H9 (cell line): ENCODE results near the gene SHMT1. TPM values are rescaled to one million over a fixed set of nuclear protein-coding genes. Genes with fewer than 3 reads are reported as not detected.

Source experiments
- DNase-seq: peaks from one replicate; pipeline ENCODE4 v3.0.0-alpha.2; 2017
- H2AFZ ChIP-seq: one replicate; pipeline ENCODE4 v1.6.1; 2013; ENCODE audit warnings: mild to moderate bottlenecking, low read length, control low read depth, moderate library complexity
- H2AK5ac ChIP-seq: 2 replicates; pipeline ENCODE4 v1.6.1; 2013; ENCODE audit warnings: low read length, control low read depth, mixed read lengths; ENCODE audit not compliant: insufficient read length
- H2BK120ac ChIP-seq: one replicate; pipeline ENCODE4 v1.6.1; 2013; ENCODE audit warnings: low read depth, mild to moderate bottlenecking, low read length, control low read depth, inconsistent platforms; ENCODE audit not compliant: poor library complexity, severe bottlenecking
- H2BK12ac ChIP-seq: 2 replicates; pipeline ENCODE4 v1.6.1; 2013; ENCODE audit warnings: low read length, control low read depth, mixed read lengths, low read depth; ENCODE audit not compliant: insufficient read length
- H2BK15ac ChIP-seq: 2 replicates; pipeline ENCODE4 v1.6.1; 2013; ENCODE audit warnings: low read depth, low read length, control low read depth
- H2BK20ac ChIP-seq: one replicate; pipeline ENCODE4 v1.6.1; 2013; ENCODE audit warnings: low read depth, mild to moderate bottlenecking, low read length, control low read depth, inconsistent platforms; ENCODE audit not compliant: poor library complexity, severe bottlenecking
- H2BK5ac ChIP-seq: 2 replicates; pipeline ENCODE4 v1.6.1; 2013; ENCODE audit warnings: low read length, control low read depth, mixed read lengths; ENCODE audit not compliant: insufficient read length
- H3K14ac ChIP-seq: 2 replicates; pipeline ENCODE4 v1.6.1; 2013; ENCODE audit warnings: low read length, control low read depth; ENCODE audit not compliant: insufficient read depth
- H3K18ac ChIP-seq: 2 replicates; pipeline ENCODE4 v1.6.1; 2013; ENCODE audit warnings: low read depth, mild to moderate bottlenecking, mixed read lengths, low read length, control low read depth; ENCODE audit not compliant: insufficient read length
- H3K23ac ChIP-seq: 2 replicates; pipeline ENCODE4 v1.6.1; 2013; ENCODE audit warnings: low read length, control low read depth, mixed read lengths, low read depth; ENCODE audit not compliant: insufficient read length
- H3K23me2 ChIP-seq: 2 replicates; pipeline ENCODE4 v1.6.1; 2013; ENCODE audit warnings: low read depth, mild to moderate bottlenecking, mixed read lengths, low read length, control low read depth; ENCODE audit not compliant: insufficient read length, poor library complexity, severe bottlenecking
- H3K27ac ChIP-seq: 2 replicates; pipeline ENCODE4 v1.5.1; 2013; ENCODE audit warnings: low read length, control low read depth, mixed read lengths, low read depth; ENCODE audit not compliant: insufficient read length
- H3K27me3 ChIP-seq: 2 replicates; pipeline ENCODE4 v1.6.1; 2013; ENCODE audit warnings: low read length, control low read depth, inconsistent platforms; ENCODE audit not compliant: insufficient read depth
- H3K4ac ChIP-seq: 2 replicates; pipeline ENCODE4 v1.6.1; 2013; ENCODE audit warnings: low read depth, mild to moderate bottlenecking, control low read depth, inconsistent platforms, low read length, moderate library complexity
- H3K4me1 ChIP-seq: 2 replicates; pipeline ENCODE4 v1.6.1; 2013; ENCODE audit warnings: low read length, control low read depth, inconsistent platforms; ENCODE audit not compliant: insufficient read depth
- H3K4me2 ChIP-seq: 2 replicates; pipeline ENCODE4 v1.6.1; 2013; ENCODE audit warnings: low read length, control low read depth, mixed read lengths; ENCODE audit not compliant: insufficient read length, insufficient read depth
- H3K56ac ChIP-seq: 2 replicates; pipeline ENCODE4 v1.6.1; 2013; ENCODE audit warnings: low read depth, mild to moderate bottlenecking, mixed read lengths, low read length, control low read depth; ENCODE audit not compliant: insufficient read length
- H3K79me1 ChIP-seq: 2 replicates; pipeline ENCODE4 v1.6.1; 2013; ENCODE audit warnings: low read depth, mild to moderate bottlenecking, moderate library complexity, low read length, control low read depth, inconsistent platforms; ENCODE audit not compliant: insufficient read depth, poor library complexity, severe bottlenecking
- H3K79me2 ChIP-seq: 2 replicates; pipeline ENCODE4 v1.6.1; 2013; ENCODE audit warnings: low read length, control low read depth, inconsistent platforms; ENCODE audit not compliant: insufficient read depth
- H3K9ac ChIP-seq: 2 replicates; pipeline ENCODE4 v1.6.1; 2013; ENCODE audit warnings: low read length, control low read depth, mixed read lengths; ENCODE audit not compliant: insufficient read length; ENCODE audit errors: extremely low read depth
- H3K9me3 ChIP-seq: one replicate; pipeline ENCODE4 v1.6.1; 2013; ENCODE audit warnings: low read depth, low read length, inconsistent platforms; ENCODE audit not compliant: control insufficient read depth
- H3T11ph ChIP-seq: one replicate; pipeline ENCODE4 v1.6.1; 2013; ENCODE audit warnings: mild to moderate bottlenecking, low read length, control low read depth, inconsistent platforms
- H4K20me1 ChIP-seq: one replicate; pipeline ENCODE4 v1.6.1; 2013; ENCODE audit not compliant: control insufficient read depth, insufficient read length, insufficient read depth
- H4K5ac ChIP-seq: 2 replicates; pipeline ENCODE4 v1.6.1; 2013; ENCODE audit warnings: low read depth, mild to moderate bottlenecking, mixed read lengths, low read length, control low read depth; ENCODE audit not compliant: insufficient read length
- H4K8ac ChIP-seq: replicated peaks from 2 replicates; pipeline ENCODE4 v1.6.1; 2013; ENCODE audit warnings: low read length, control low read depth, mixed read lengths, low read depth; ENCODE audit not compliant: insufficient read length
- H4K91ac ChIP-seq: 2 replicates; pipeline ENCODE4 v1.6.1; 2013; ENCODE audit warnings: low read depth, mild to moderate bottlenecking, moderate library complexity, mixed read lengths, low read length, control low read depth; ENCODE audit not compliant: insufficient read length
- H3K27ac Mint-ChIP-seq, 3 experiments: 2 replicates in 2 of 3; 3 replicates in 1 of 3; pipeline ENCODE4 v1.8.0; 2020 to 2021; ENCODE audit warnings: mixed read lengths in 3 of 3, mild to moderate bottlenecking in 1 of 3, moderate library complexity in 1 of 3
- H3K27me3 Mint-ChIP-seq: 2 replicates; pipeline ENCODE4 v1.8.0; 2021; ENCODE audit warnings: low read depth, mild to moderate bottlenecking, moderate library complexity, mixed read lengths
- H3K36me3 Mint-ChIP-seq, 3 experiments: 2 replicates in 2 of 3; 3 replicates in 1 of 3; pipeline ENCODE4 v1.8.0; 2020 to 2021; ENCODE audit warnings: low read depth in 3 of 3, mixed read lengths in 3 of 3; ENCODE audit not compliant: insufficient read depth in 1 of 3
- H3K4me1 Mint-ChIP-seq, 2 experiments: 2 replicates each; pipeline ENCODE4 v1.8.0; 2020; ENCODE audit warnings: mixed read lengths in 2 of 2
- H3K4me3 Mint-ChIP-seq, 2 experiments: 2 replicates in 1 of 2; 3 replicates in 1 of 2; pipeline ENCODE4 v1.8.0; 2020 to 2021; ENCODE audit warnings: mild to moderate bottlenecking in 2 of 2, mixed read lengths in 2 of 2, moderate library complexity in 1 of 2
- H3K9me3 Mint-ChIP-seq, 2 experiments: 2 replicates in 1 of 2; 3 replicates in 1 of 2; pipeline ENCODE4 v1.8.0; 2020; ENCODE audit warnings: mild to moderate bottlenecking in 2 of 2, mixed read lengths in 2 of 2, moderate library complexity in 1 of 2
- WGBS: extraction: QIAGEN DNeasy Blood & Tissue Kit; methylation state at CpG from one replicate; pipeline ENCODE4 v1.1.7; 2013; ENCODE audit warnings: missing lambda C conversion rate, low lambda C conversion rate, mixed read lengths; ENCODE audit not compliant: insufficient read length; ENCODE audit errors: extremely low coverage; 5-methylcytosine and 5-hydroxymethylcytosine counted together
- total RNA-seq: library from RNA; stranded (reverse); gene quantifications from 2 replicates; pipeline ENCODE4 v1.2.1, GENCODE V29; 2021
- TF ChIP-seq, protein P1 (sequence below): fragments of 200-600 bp; sonication (generic); conservative IDR thresholded peaks from 3 replicates; pipeline ENCODE4 v1.8.0; 2021; ENCODE audit warnings: antibody characterized with exemption, mild to moderate bottlenecking

SHMT1 gene
- total RNA-seq, 1 experiment from 2014 or later: 42.8 TPM

DNA sequence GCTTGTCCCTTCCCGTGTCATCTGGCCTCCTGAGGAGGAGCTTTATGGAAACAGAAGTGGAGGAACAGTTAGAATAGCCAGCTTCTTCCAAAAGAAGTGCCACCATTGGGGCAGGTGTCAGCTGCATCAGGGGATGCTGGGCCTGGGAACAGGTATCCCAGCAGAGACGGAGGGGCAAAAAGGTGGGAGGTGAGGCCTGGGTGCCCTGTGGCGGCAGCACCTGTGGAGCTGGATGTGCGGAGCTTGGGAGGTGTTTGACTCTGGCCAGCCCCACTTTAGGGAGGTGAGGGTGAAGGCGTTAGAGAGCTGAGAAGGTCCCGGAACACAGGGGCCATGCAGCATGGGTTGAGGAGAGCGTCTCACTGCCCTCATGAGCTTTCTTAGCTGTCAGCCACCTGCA, 43.0 kb downstream of the SHMT1 start:
- Histone ChIP-seq H4K8ac (no peak overlapping the region), H3K4me2 (no peak overlapping the region), H2BK120ac (no peak overlapping the region), H3K27ac (no peak overlapping the region), H3K23me2 (peaks cover 6% of the 10 kb centered on the region), H3K4ac (no peak overlapping the region), H4K20me1 (no peaks in the 10 kb centered on the region), H3K18ac (no peak overlapping the region), H3K79me1 (peaks cover 20% of the 10 kb centered on the region), H4K5ac (no peak overlapping the region), H2BK5ac (no peak overlapping the region), H3K79me2 (peaks cover 19% of the 10 kb centered on the region; the same call in 1 of the 2 replicates), H3K23ac (no peak overlapping the region), H3K27me3 (no peaks in the 10 kb centered on the region), H2BK15ac (no peak overlapping the region), H3K9me3 (no peaks in the 10 kb centered on the region), H3T11ph (no peak overlapping the region), H3K9ac (no peak overlapping the region), H3K14ac (no peak overlapping the region), H2BK20ac (no peak overlapping the region), H3K4me1 (no peaks in the 10 kb centered on the region), H4K91ac (no peak overlapping the region), H3K56ac (no peak overlapping the region), H2AK5ac (no peak overlapping the region), H2BK12ac (no peak overlapping the region), H2AFZ (no peak overlapping the region)
- Mint-ChIP-seq H3K27ac (no peak overlapping the region; a peak in 1 of 7 replicates), H3K36me3 (peaks cover 38 to 57% (median 54%) of the 10 kb centered on the region in 3 experiments), H3K4me3 (no peak overlapping the region; a peak in 1 of 5 replicates), H3K27me3 (no peaks in the 10 kb centered on the region), H3K9me3 (no peaks in the 10 kb centered on the region; a peak in 2 of 5 replicates), H3K4me1 (peaks cover 29 to 33% of the 10 kb centered on the region in 2 experiments)
- TF ChIP-seq, protein P1, sequence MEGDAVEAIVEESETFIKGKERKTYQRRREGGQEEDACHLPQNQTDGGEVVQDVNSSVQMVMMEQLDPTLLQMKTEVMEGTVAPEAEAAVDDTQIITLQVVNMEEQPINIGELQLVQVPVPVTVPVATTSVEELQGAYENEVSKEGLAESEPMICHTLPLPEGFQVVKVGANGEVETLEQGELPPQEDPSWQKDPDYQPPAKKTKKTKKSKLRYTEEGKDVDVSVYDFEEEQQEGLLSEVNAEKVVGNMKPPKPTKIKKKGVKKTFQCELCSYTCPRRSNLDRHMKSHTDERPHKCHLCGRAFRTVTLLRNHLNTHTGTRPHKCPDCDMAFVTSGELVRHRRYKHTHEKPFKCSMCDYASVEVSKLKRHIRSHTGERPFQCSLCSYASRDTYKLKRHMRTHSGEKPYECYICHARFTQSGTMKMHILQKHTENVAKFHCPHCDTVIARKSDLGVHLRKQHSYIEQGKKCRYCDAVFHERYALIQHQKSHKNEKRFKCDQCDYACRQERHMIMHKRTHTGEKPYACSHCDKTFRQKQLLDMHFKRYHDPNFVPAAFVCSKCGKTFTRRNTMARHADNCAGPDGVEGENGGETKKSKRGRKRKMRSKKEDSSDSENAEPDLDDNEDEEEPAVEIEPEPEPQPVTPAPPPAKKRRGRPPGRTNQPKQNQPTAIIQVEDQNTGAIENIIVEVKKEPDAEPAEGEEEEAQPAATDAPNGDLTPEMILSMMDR: no peak
- no CpG with 5 or more reads among the region's 7 CpGs for WGBS
- no peak for DNase-seq
